ENCODE measurements around the gene UBE2QL1.

Gene UBE2QL1

GRCh38 chr5:6427694-6428093 is 21.0 kb upstream of the UBE2QL1 start:
- no peak for DNase-seq (ENCODE audit: extremely low read depth in 1 of 2, low read depth in 1 of 2)

- no peak for DNase-seq (ENCODE audit: extremely low read depth in 1 of 2, low read depth in 1 of 2)
Measured at GRCh38 chr5:6430418-6431028, 18.1 kb upstream of the UBE2QL1 start.

GRCh38 chr5:6431214-6432195 is 17.2 kb upstream of the UBE2QL1 start:
- DNase-seq (ENCODE audit: extremely low read depth in 1 of 2, low read depth in 1 of 2), result no peak

GRCh38 chr5:6432206-6432605 is 16.5 kb upstream of the UBE2QL1 start:
- DNase-seq (ENCODE audit: extremely low read depth in 1 of 2, low read depth in 1 of 2), result no peak

GRCh38 chr5:6434731-6435130 is 13.9 kb upstream of the UBE2QL1 start:
- DNase-seq (ENCODE audit: extremely low read depth in 1 of 2, low read depth in 1 of 2), result no peak

DNA sequence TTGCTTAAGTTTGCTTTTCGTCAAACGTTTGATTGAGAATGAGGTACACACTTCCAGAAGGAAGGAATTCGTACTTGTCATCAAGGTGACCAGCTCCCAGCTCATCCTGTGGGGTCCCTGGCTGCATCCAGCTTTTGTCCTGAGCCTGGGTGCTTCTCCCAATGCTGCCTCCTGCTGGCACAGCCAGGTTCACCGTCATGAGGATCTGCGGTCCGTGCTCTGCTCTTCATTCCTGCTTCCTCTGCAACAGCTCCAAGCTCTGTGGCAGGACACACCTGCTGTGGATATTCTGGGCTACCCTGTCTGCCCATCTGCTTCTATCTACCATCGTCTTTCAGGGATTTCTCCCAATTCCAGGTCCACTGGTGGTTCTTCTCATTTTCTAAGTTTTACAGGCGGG is 13.3 kb upstream of the UBE2QL1 start:
- DNase-seq (ENCODE audit: extremely low read depth in 1 of 2, low read depth in 1 of 2), result no peak

DNA sequence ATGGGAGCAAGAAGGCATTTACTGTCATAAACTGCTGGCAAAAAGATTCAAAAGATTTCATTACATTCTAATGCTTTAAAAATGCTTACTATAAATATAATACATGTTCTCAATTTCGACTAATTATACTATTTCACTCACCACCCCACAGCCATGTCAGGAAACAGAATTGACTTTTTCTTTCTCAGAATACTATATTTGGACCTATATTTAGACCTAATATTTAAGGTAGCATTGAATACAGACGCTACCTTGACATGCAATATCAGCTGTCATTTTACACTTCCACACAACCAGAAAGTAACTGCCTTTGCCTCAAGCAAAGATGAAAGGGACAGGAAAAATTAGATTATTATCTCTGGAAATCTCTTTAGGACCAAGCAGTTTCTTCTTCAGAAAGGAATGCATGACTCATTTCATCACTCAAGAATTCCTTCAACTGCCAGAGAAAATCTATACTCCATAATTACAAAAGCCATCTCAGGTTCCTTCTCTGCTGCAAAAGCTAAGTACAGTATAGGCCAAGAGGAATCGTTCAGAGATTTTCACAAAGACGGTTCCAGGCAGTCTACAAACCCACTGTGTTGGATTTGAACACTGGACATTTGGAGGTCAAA is 11.8 kb upstream of the UBE2QL1 start:
- DNase-seq (ENCODE audit: extremely low read depth in 1 of 2, low read depth in 1 of 2), result no peak

- DNase-seq (ENCODE audit: extremely low read depth in 1 of 2, low read depth in 1 of 2), result no peak
Measured at GRCh38 chr5:6439588-6440550, 8.8 kb upstream of the UBE2QL1 start.

GRCh38 chr5:6442333-6442732 is 6.3 kb upstream of the UBE2QL1 start:
- DNase-seq (ENCODE audit: extremely low read depth in 1 of 2, low read depth in 1 of 2), result no peak

- no peak for DNase-seq (ENCODE audit: extremely low read depth in 1 of 2, low read depth in 1 of 2)
Measured at GRCh38 chr5:6443326-6443725, 5.3 kb upstream of the UBE2QL1 start.

DNA sequence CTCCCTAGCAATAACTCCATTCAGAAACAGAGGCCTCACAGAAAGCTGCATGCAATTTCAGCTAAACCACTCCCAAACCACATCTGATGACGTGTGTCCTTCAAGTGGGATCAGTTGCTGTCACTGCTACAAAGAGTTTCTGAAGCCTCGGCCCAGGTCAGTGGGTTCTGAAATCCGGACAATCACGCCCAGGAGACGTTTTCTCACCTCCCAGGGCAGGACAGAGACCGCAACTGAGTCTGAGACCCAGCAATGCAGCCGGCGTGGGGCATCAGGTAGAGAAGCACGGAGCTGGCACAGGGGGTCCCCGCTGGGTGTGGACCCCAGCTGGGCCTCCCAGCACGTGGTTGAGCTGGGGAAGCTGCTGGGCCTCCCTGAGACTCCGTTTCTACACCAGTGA is 2.6 kb upstream of the UBE2QL1 start:
- no peak for DNase-seq (ENCODE audit: extremely low read depth in 1 of 2, low read depth in 1 of 2)

DNA sequence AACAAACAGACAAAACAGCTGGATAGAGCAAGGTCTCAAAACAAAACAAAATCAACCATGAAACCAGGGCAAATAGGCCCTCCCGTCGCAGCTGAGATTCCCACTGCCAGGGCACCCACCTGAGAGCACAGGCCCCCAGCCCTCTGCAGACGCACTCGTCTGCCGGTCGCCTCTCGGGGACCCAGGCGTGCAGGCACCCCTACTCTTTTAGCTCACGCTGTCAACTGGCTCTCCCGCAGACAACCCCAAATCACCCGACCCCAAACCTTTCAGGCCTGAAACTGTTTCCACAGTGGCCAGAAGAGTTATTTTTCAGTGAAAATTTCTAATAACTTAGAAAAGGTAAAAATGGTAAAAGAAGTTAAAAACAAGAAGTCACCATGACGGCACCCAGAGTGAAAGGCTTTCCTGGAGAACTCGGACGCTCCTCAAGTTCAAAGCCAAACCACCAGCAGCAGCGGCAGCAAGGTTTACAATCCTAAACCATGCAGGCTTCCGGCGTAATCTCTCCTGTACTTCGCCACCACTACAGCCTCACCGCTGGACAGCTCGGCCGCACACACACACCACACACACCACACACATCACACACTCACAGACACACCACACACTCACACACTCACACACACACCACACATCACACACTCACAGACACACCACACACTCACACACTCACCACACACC is 1.9 kb upstream of the UBE2QL1 start:
- DNase-seq (ENCODE audit: extremely low read depth in 1 of 2, low read depth in 1 of 2), result no peak

DNA sequence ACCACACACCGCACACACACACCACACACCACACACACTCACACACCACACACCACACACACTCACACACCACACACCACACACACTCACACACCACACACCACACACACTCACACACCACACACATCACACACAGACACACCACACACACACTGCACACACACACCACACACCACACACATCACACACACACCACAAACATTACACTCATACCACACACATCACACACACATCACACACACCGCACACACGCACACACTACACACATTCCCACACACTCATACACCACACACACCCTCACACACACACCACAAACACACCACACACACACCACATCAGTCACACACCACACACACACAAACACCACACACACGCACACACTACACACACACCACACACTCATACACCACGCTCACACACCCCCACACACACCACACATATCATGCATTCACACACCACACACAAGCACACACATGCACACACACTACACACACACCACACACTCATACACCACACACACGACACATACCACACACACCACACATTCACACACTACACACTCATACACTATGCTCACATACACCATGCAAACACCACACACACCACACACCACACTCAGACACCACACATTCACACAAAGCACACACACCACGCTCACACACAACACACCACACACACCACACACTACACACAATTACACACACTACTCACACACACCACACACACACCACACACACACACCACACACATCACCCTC is 1.1 kb upstream of the UBE2QL1 start:
- DNase-seq (ENCODE audit: extremely low read depth in 1 of 2, low read depth in 1 of 2), result no peak

DNA sequence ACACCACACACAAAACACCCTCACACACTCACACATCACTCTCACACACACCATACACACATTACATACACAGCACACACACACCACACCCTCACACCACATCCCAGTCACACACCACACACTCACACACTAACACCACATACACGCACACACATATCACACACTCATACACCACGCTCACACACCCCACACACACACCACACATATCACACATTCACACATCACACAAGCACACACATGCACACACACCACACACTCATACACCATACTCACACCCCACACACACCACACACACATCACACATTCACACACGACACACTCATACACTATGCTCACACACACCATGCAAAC is 543 bp upstream of the UBE2QL1 start:
- DNase-seq (ENCODE audit: extremely low read depth in 1 of 2, low read depth in 1 of 2), result no peak

GRCh38 chr5:6449465-6450158 is 953 bp downstream of the UBE2QL1 start:
- DNase-seq (ENCODE audit: extremely low read depth in 1 of 2, low read depth in 1 of 2), result no peak

GRCh38 chr5:6450319-6450833 is 1.7 kb downstream of the UBE2QL1 start:
- DNase-seq (ENCODE audit: extremely low read depth in 1 of 2, low read depth in 1 of 2), result no peak

DNA sequence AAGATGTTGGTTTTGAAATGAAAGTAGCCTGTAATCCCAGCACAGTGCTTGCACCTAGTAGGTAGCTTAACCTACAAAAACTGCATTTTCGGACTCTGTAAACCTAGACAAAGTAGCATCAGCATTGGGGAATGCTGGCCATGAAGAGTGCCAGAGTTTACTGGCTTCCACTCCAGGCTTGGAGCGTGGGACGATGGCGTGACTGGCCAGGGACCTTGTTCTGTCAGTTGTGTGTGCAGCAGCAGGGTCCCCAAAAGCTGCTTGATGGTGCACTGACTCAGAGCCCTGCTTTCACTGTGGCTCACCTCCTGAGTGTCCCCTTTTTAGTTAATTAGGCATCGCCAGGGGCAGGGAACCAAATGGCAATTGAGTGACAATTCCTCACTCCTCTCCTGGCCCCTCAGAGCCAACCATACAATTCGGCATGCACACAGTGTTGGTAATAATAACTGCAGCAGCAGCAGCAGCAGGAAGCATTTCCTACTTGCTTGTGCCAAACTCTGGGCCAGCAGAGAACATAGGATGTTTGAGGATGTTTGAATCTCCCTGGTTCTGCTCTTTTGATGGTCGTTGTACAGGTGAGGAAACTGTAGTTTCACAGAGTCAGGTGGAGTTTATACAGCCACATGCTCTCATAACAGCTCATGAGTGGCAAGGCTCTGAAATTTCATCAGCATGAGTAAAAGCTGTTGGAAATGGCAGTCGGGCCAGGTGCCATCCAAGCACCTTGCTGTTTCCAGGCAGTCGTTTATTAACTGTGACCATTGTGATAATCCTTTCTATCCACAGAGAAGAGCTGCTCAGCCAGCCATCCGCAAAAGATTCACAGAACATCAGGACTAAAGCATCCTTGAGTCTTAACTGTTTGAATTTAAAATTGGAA is 4.2 kb downstream of the UBE2QL1 start:
- no peak for DNase-seq (ENCODE audit: extremely low read depth in 1 of 2, low read depth in 1 of 2)
